ENCODE measurements around the gene C2CD2.

The C2CD2 gene

GRCh38 chr21:41970751-41971653 is 17.2 kb upstream of the C2CD2 start:
- TF ChIP-seq, protein P1, sequence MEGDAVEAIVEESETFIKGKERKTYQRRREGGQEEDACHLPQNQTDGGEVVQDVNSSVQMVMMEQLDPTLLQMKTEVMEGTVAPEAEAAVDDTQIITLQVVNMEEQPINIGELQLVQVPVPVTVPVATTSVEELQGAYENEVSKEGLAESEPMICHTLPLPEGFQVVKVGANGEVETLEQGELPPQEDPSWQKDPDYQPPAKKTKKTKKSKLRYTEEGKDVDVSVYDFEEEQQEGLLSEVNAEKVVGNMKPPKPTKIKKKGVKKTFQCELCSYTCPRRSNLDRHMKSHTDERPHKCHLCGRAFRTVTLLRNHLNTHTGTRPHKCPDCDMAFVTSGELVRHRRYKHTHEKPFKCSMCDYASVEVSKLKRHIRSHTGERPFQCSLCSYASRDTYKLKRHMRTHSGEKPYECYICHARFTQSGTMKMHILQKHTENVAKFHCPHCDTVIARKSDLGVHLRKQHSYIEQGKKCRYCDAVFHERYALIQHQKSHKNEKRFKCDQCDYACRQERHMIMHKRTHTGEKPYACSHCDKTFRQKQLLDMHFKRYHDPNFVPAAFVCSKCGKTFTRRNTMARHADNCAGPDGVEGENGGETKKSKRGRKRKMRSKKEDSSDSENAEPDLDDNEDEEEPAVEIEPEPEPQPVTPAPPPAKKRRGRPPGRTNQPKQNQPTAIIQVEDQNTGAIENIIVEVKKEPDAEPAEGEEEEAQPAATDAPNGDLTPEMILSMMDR (IDR thresholded peaks at IDR 0.05; ENCODE audit: low read depth, low read length, poor library complexity, severe bottlenecking): no peak
- TF ChIP-seq EZH2phosphoT487 (IDR thresholded peaks at IDR 0.05; ENCODE audit: borderline replicate concordance, low read length): no peak
- H3K27ac ChIP-seq (ENCODE audit: low read depth, low read length): no peak overlapping the region
- H3K9me3 ChIP-seq (ENCODE audit: control insufficient read depth, insufficient read depth, low read length): no peaks in the 10 kb centered on the region
- H3K36me3 ChIP-seq (ENCODE audit: control insufficient read depth, low read length): no peaks in the 10 kb centered on the region
- H3K4me3 ChIP-seq (ENCODE audit: low read length): no peak overlapping the region
- no peak overlapping the region for H3K4me2 ChIP-seq (ENCODE audit: low read length)
- no peaks in the 10 kb centered on the region for H3K9me2 ChIP-seq (replicated peaks; ENCODE audit: control insufficient read depth, low read length)
- peaks cover 24% of the 10 kb centered on the region for H3K4me1 ChIP-seq (ENCODE audit: control insufficient read depth, low read length)
- no peaks in the 10 kb centered on the region for H3K27me3 ChIP-seq (ENCODE audit: control insufficient read depth, low read length)
- no peaks in the 10 kb centered on the region for H4K20me1 ChIP-seq (ENCODE audit: control insufficient read depth, insufficient read depth, low read depth, low read length)
- no peaks in the 10 kb centered on the region for H3K79me2 ChIP-seq (ENCODE audit: control insufficient read depth, low read length)
- no peaks in the 10 kb centered on the region for H3F3A ChIP-seq (ENCODE audit: control insufficient read depth, insufficient read depth)

- Histone ChIP-seq H3K4me2 (ENCODE audit: low read length) (no peak overlapping the region), H3K9me2 (replicated peaks; ENCODE audit: control insufficient read depth, low read length) (no peaks in the 10 kb centered on the region), H3K4me1 (ENCODE audit: control insufficient read depth, low read length) (peaks cover 31% of the 10 kb centered on the region), H3K79me2 (ENCODE audit: control insufficient read depth, low read length) (no peaks in the 10 kb centered on the region), H3F3A (ENCODE audit: control insufficient read depth, insufficient read depth) (no peaks in the 10 kb centered on the region), H3K27me3 (ENCODE audit: control insufficient read depth, low read length) (no peaks in the 10 kb centered on the region), H3K9me3 (ENCODE audit: control insufficient read depth, insufficient read depth, low read length) (no peaks in the 10 kb centered on the region), H3K36me3 (ENCODE audit: control insufficient read depth, low read length) (no peaks in the 10 kb centered on the region), H3K27ac (ENCODE audit: low read depth, low read length) (no peak overlapping the region), H3K4me3 (ENCODE audit: low read length) (no peak overlapping the region), H4K20me1 (ENCODE audit: control insufficient read depth, insufficient read depth, low read depth, low read length) (no peaks in the 10 kb centered on the region)
- TF ChIP-seq EZH2phosphoT487 (IDR thresholded peaks at IDR 0.05; ENCODE audit: borderline replicate concordance, low read length): no peak
- TF ChIP-seq, protein P1 (IDR thresholded peaks at IDR 0.05; ENCODE audit: low read depth, low read length, poor library complexity, severe bottlenecking): no peak
These were observed 16.2 kb upstream of the C2CD2 start for GRCh38 chr21:41970106-41970391.

GRCh38 chr21:41967708-41968107 is 13.9 kb upstream of the C2CD2 start:
- Histone ChIP-seq H3K27ac (ENCODE audit: low read depth, low read length) (no peak overlapping the region), H4K20me1 (ENCODE audit: control insufficient read depth, insufficient read depth, low read depth, low read length) (no peaks in the 10 kb centered on the region), H3K36me3 (ENCODE audit: control insufficient read depth, low read length) (no peaks in the 10 kb centered on the region), H3K79me2 (ENCODE audit: control insufficient read depth, low read length) (no peaks in the 10 kb centered on the region), H3K9me2 (replicated peaks; ENCODE audit: control insufficient read depth, low read length) (no peaks in the 10 kb centered on the region), H3K27me3 (ENCODE audit: control insufficient read depth, low read length) (no peaks in the 10 kb centered on the region), H3K4me3 (ENCODE audit: low read length) (no peak overlapping the region), H3K4me2 (ENCODE audit: low read length) (no peak overlapping the region), H3K9me3 (ENCODE audit: control insufficient read depth, insufficient read depth, low read length) (no peaks in the 10 kb centered on the region), H3K4me1 (ENCODE audit: control insufficient read depth, low read length) (peaks cover 27% of the 10 kb centered on the region), H3F3A (ENCODE audit: control insufficient read depth, insufficient read depth) (no peaks in the 10 kb centered on the region)
- TF ChIP-seq, protein P1 (IDR thresholded peaks at IDR 0.05; ENCODE audit: low read depth, low read length, poor library complexity, severe bottlenecking): no peak
